A673 (cell line): Measurements from ENCODE around the gene CD164L2. TPM values are rescaled to one million over a fixed set of nuclear protein-coding genes. Genes with fewer than 3 reads are reported as not detected.
A peak's percentile ranks its signal among the peaks of the same experiment; 100 is the strongest.

Source experiments
- BruUV-seq: library from RNA; stranded (reverse); fragments of 400-500 nt; replicated peaks from 2 replicates; lab custom pipeline; 2021; lab: Mats Ljungman, UMichigan
- CTCF ChIA-PET: fragments of 300-600 bp; sonication (Branson Sonifier 250); formaldehyde crosslinking; loops from one replicate; lab custom pipeline; 2022; ENCODE audit warnings: antibody characterized with exemption; lab: Charles Lee
- POLR2A ChIA-PET: fragments of 300-600 bp; sonication (Branson Sonifier 250); formaldehyde crosslinking; loops from one replicate; lab custom pipeline; 2022; ENCODE audit warnings: antibody characterized with exemption; ENCODE audit not compliant: low non-redundant PET; lab: Charles Lee
- DNase-seq: peaks from one replicate; pipeline ENCODE4 v3.0.0-alpha.2; 2015; ENCODE audit warnings: low spot score
- H3K27ac ChIP-seq: fragments of 200-600 bp; sonication (generic); 2 replicates; pipeline ENCODE4 v1.5.1; 2016; ENCODE audit warnings: mixed run types, low read depth, mild to moderate bottlenecking, mixed read lengths, antibody characterized with exemption, low read length; ENCODE audit not compliant: poor library complexity, severe bottlenecking
- H3K27me3 ChIP-seq: fragments of 200-600 bp; sonication (generic); replicated peaks from 2 replicates; pipeline ENCODE4 v1.6.1; 2017; ENCODE audit warnings: mixed run types, low read depth, mild to moderate bottlenecking, mixed read lengths, antibody characterized with exemption, low read length; ENCODE audit not compliant: insufficient read depth, poor library complexity
- H3K36me3 ChIP-seq: fragments of 200-600 bp; sonication (generic); 2 replicates; pipeline ENCODE4 v1.6.1; 2016; ENCODE audit warnings: mixed run types, mild to moderate bottlenecking, mixed read lengths, antibody characterized with exemption, low read length; ENCODE audit not compliant: insufficient read depth, poor library complexity, severe bottlenecking
- H3K4me1 ChIP-seq: fragments of 200-600 bp; sonication (generic); 2 replicates; pipeline ENCODE4 v1.6.1; 2017; ENCODE audit warnings: mixed run types, mild to moderate bottlenecking, mixed read lengths, antibody characterized with exemption, low read length; ENCODE audit not compliant: insufficient read depth, poor library complexity, severe bottlenecking
- H3K4me3 ChIP-seq: fragments of 200-600 bp; sonication (generic); 2 replicates; pipeline ENCODE4 v1.5.1; 2016; ENCODE audit warnings: low read depth, mixed run types, mild to moderate bottlenecking, mixed read lengths, low read length; ENCODE audit not compliant: poor library complexity, severe bottlenecking
- H3K9me3 ChIP-seq: fragments of 200-600 bp; sonication (generic); 2 replicates; pipeline ENCODE4 v1.6.1; 2016; ENCODE audit warnings: mixed run types, low read depth, mild to moderate bottlenecking, mixed read lengths, antibody characterized with exemption, low read length; ENCODE audit not compliant: poor library complexity, severe bottlenecking
- EZH2 ChIP-seq: fragments of 200-600 bp; sonication (generic); IDR thresholded peaks from 2 replicates; pipeline ENCODE4 v1.6.1; 2017; ENCODE audit warnings: borderline replicate concordance, low read depth, mild to moderate bottlenecking, mixed read lengths, antibody characterized with exemption, low read length; ENCODE audit not compliant: poor library complexity, severe bottlenecking
- intact Hi-C: fragments of 100-400 bp; cut with micrococcal nuclease; formaldehyde crosslinking; loops from one replicate; pipeline ENCODE4 v1.10.0; 2022; ENCODE audit not compliant: unreplicated experiment
- total RNA-seq: library from RNA; stranded (reverse); gene quantifications from 2 replicates; pipeline ENCODE4 v1.2.3, GENCODE V29; 2021
- TF ChIP-seq, protein P1 (sequence below): fragments of 300-800, 200-600 bp; sonication (generic); conservative IDR thresholded peaks from 2 replicates; pipeline ENCODE4 v1.5.1; 2017; ENCODE audit warnings: low read depth, mild to moderate bottlenecking, antibody characterized with exemption, low read length, moderate library complexity, mixed read lengths

The CD164L2 gene
- total RNA-seq, 1 experiment from 2014 or later = not detected

- ChIA-PET POLR2A (no interaction called here), CTCF (interaction anchor here (1.7 kb wide), 1 partner anchor 10 kb away, joined by 3 read pairs; no protein-coding TSS in a partner anchor)
- Histone ChIP-seq H3K27me3 (no peaks in the 10 kb centered on the region), H3K4me1 (peaks cover 12% of the 10 kb centered on the region), H3K9me3 (no peaks in the 10 kb centered on the region), H3K4me3 (no peak overlapping the region), H3K27ac (no peak overlapping the region), H3K36me3 (no peaks in the 10 kb centered on the region)
- intact Hi-C loops = no loop called here
- TF ChIP-seq, protein P1, sequence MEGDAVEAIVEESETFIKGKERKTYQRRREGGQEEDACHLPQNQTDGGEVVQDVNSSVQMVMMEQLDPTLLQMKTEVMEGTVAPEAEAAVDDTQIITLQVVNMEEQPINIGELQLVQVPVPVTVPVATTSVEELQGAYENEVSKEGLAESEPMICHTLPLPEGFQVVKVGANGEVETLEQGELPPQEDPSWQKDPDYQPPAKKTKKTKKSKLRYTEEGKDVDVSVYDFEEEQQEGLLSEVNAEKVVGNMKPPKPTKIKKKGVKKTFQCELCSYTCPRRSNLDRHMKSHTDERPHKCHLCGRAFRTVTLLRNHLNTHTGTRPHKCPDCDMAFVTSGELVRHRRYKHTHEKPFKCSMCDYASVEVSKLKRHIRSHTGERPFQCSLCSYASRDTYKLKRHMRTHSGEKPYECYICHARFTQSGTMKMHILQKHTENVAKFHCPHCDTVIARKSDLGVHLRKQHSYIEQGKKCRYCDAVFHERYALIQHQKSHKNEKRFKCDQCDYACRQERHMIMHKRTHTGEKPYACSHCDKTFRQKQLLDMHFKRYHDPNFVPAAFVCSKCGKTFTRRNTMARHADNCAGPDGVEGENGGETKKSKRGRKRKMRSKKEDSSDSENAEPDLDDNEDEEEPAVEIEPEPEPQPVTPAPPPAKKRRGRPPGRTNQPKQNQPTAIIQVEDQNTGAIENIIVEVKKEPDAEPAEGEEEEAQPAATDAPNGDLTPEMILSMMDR = no peak
- no peak for TF ChIP-seq EZH2
- no peak for DNase-seq
- BruUV-seq = no TSS peak
Observed at GRCh38 chr1:27342778-27343638, 40.1 kb downstream of the CD164L2 start.

GRCh38 chr1:27342391-27342777 lies 40.7 kb downstream of the CD164L2 start:
- POLR2A ChIA-PET = no interaction called here
- no peak overlapping the region for H3K4me3 ChIP-seq
- no TSS peak for BruUV-seq

GRCh38 chr1:27341525-27342252 lies 41.4 kb downstream of the CD164L2 start, which contains the start of gene SYTL1:
TSS of gene SYTL1 (plus strand) at chr1:27342022. CDS start at chr1:27345335, 3,313 bp downstream.
- DNase-seq = peak; percentile 65
- H3K4me1 ChIP-seq = peaks cover 12% of the 10 kb centered on the region
- CTCF ChIA-PET = interaction anchor here (1.3 kb wide), 1 partner anchor 41 kb away, joined by 3 read pairs; no protein-coding TSS in a partner anchor
- no peak for TF ChIP-seq EZH2
- TF ChIP-seq, protein P1 = no peak
- POLR2A ChIA-PET = no interaction called here
- BruUV-seq = no TSS peak
- H3K9me3 ChIP-seq = no peaks in the 10 kb centered on the region
- H3K27ac ChIP-seq = peak within 1 kb of the TSS; percentile 19
- peaks cover 3% of the 10 kb centered on the region for H3K36me3 ChIP-seq
- intact Hi-C loops = no loop called here
- peak within 1 kb of the TSS; percentile 30 for H3K4me3 ChIP-seq
- no peaks in the 10 kb centered on the region for H3K27me3 ChIP-seq

More at GRCh38 chr1:27342391-27342777, 40.7 kb downstream of the CD164L2 start:
- no peaks in the 10 kb centered on the region for H3K9me3 ChIP-seq
- peak overlapping the region; percentile 19 for H3K27ac ChIP-seq
- H3K4me1 ChIP-seq = peaks cover 12% of the 10 kb centered on the region
- no peak for TF ChIP-seq EZH2
- TF ChIP-seq, protein P1 = no peak
- no peak for DNase-seq
- H3K36me3 ChIP-seq = no peaks in the 10 kb centered on the region
- CTCF ChIA-PET = interaction anchor here (1.3 kb wide), 1 partner anchor 41 kb away, joined by 3 read pairs; no protein-coding TSS in a partner anchor
- intact Hi-C loops = no loop called here
- no peaks in the 10 kb centered on the region for H3K27me3 ChIP-seq
